GM13977 (cell line): ENCODE measurements around the gene URM1.

Experiments used
- DNase-seq: peaks from one replicate; pipeline ENCODE4 v3.0.0; 2012; ENCODE audit warnings: low spot score
- CTCF ChIP-seq: IDR thresholded peaks from 2 replicates; pipeline ENCODE4 v1.5.1; 2012; ENCODE audit warnings: mild to moderate bottlenecking, control low read depth; ENCODE audit not compliant: insufficient read depth; ENCODE audit errors: extremely low read depth, missing control alignments
- in situ Hi-C: fragments of 300-500 bp; cut with MboI; formaldehyde crosslinking; loops from one replicate; pipeline ENCODE4 v1.12.0; 2022; ENCODE audit warnings: low sequenced_read_pairs, low pct_unique_long_range_greater_than_20kb, mixed read lengths, inconsistent platforms; ENCODE audit not compliant: unreplicated experiment

URM1 gene

DNA sequence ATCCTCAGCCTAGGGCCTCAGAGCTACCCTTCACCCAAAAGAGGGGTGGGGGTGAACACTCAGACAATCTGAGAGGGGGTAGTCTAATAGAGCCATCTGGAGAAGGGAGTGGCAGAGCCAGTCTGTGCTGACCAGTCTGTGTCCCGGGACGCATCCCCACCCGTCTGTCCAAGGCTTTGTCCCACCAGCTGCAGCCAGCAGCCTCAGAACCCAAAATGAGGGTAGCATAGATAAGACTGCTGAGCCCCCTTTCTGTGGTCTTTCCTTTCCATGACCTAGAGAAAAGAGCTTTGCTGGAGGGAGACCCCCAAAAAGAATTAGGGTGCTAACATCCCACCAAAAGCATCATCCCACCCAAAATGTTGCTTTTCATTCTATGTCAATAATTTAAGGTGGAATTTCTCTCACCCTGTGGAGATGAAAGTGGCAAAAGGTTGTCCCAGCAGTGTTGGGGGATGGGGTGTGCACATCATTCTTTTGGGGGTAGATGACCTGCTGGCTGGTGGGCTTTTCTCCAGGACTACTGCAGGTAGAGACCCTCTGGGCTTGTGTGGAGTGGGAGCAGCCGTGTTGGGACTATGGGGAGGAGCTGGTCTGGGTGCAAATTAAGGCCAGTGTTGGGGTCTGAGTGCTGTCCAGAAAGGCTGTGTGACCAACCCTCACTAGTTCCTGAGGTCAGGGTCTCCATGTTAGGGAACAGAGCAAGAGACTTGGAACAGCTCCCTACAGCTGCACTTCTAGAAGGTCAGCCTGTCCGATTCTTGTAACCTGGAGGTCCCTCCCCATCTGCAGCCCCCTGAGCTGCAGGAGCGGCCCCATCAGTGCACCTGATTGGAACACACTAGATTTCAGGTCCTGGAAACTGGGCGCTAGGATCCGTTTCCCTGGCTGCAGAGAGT, 19.9 kb downstream of the URM1 start:
- TF ChIP-seq CTCF: no peak

DNA sequence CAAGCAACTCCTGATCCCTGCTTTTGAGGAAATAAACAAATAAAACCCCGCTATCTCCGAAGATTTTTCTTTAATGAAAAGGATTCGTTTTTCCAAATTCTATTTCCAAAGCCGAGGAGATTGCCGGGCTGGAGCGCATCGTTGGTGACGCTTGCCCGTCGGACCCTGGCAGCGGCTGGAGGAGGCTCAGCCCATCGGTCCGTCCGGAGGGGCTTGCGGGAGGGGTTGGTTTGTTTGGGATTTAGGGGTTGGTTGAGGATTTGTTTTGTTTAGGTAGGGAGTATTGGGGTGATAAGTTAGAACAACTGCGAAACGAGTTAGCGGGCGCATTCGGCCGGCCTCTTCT, 20.8 kb downstream of the URM1 start:
- TF ChIP-seq CTCF: no peak
- no peak for DNase-seq
- in situ Hi-C loops: no loop called here

More for the DNA sequence above, 19.9 kb downstream of the URM1 start:
- DNase-seq: no peak
- in situ Hi-C loops: no loop called here

GRCh38 chr9:128392302-128393144, 21.3 kb downstream of the URM1 start:
- DNase-seq: no peak
- in situ Hi-C loops: no loop called here

DNA sequence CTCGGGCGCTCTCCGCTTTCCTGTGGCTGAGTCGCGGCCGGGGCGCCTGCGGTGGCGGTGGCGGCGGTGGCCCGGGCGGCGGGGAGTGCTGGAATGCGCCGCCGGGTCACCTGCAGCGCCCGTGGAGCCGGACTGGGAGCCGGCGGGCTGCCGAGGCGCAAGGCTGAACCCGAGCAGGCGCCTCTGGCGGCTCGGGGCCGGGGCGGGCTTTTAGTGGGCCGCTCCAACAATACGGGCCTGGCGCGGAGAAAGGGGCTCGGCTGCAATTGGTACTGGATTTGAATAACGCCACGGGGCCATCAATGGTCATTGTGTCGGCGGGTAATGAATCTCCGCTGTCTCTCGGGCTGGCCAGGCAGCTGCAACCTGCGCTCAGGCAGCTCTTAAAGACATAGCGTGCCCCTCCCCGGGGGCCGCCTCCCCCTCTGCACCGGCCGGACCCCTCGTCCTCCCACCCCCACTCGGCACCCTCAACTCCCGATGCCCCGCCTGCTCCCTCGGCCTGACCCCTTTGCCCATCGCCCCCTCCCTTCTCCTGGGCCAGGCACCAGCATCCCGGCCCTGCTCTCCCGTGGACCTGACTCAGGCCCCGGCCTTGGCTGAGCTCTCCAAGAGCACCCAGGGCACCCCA, 22.1 kb downstream of the URM1 start:
- in situ Hi-C loops: no loop called here
- no peak for DNase-seq
- no peak for TF ChIP-seq CTCF

More at GRCh38 chr9:128392302-128393144, 21.3 kb downstream of the URM1 start:
- no peak for TF ChIP-seq CTCF

GRCh38 chr9:128393970-128394369, 22.8 kb downstream of the URM1 start:
- no peak for DNase-seq
- no peak for TF ChIP-seq CTCF
- in situ Hi-C loops: no loop called here

- TF ChIP-seq CTCF: no peak
- in situ Hi-C loops: no loop called here
- no peak for DNase-seq
Observed at GRCh38 chr9:128394379-128395168, 23.4 kb downstream of the URM1 start.
